Lung (tissue), 12 donors: ENCODE results near the gene APOLD1. TPM values are rescaled to one million over a fixed set of nuclear protein-coding genes. Genes with fewer than 3 reads are reported as not detected.

ENCODE experiments used
- ATAC-seq: fragments of 200-7000 bp; cut with Tn5 transposase; one replicate; pipeline ENCODE4 v1.9.1; 2020; ENCODE audit warnings: moderate number of reproducible peaks; ENCODE audit not compliant: insufficient read depth, low FRiP score
- DNase-seq, 3 donors: peaks; one replicate each; pipeline ENCODE4 v3.0.0-alpha.2; 2013 to 2017
- H3K27ac ChIP-seq, 2 donors: one replicate each; pipeline ENCODE4 v1.5.1; 2013; ENCODE audit warnings: mild to moderate bottlenecking in 2 of 2, moderate library complexity in 2 of 2, control low read depth in 1 of 2, inconsistent platforms in 1 of 2, low read depth in 1 of 2, low read length in 1 of 2
- H3K27me3 ChIP-seq, 3 donors: one replicate each; pipeline ENCODE4 v1.5.1; 2013; ENCODE audit warnings: low read length in 2 of 3; ENCODE audit not compliant: control insufficient read depth in 3 of 3, insufficient read depth in 3 of 3
- H3K36me3 ChIP-seq, 4 donors: one replicate each; pipeline ENCODE4 v1.5.1; 2013; ENCODE audit warnings: low read length in 4 of 4, mild to moderate bottlenecking in 1 of 4, moderate library complexity in 1 of 4; ENCODE audit not compliant: control insufficient read depth in 4 of 4, insufficient read depth in 4 of 4
- H3K4me1 ChIP-seq, 5 donors: one replicate each; pipeline ENCODE4 v1.5.1; 2013; ENCODE audit warnings: low read length in 5 of 5, mild to moderate bottlenecking in 2 of 5, moderate library complexity in 1 of 5; ENCODE audit not compliant: control insufficient read depth in 5 of 5, insufficient read depth in 5 of 5
- H3K4me3 ChIP-seq: one replicate; pipeline ENCODE4 v1.5.1; 2013; ENCODE audit warnings: mild to moderate bottlenecking, control low read depth, moderate library complexity
- H3K9ac ChIP-seq, 2 donors: one replicate each; pipeline ENCODE4 v1.5.1; 2013; ENCODE audit warnings: low read length in 2 of 2, control low read depth in 1 of 2; ENCODE audit not compliant: insufficient read depth in 1 of 2
- H3K9me3 ChIP-seq, 4 donors: one replicate each; pipeline ENCODE4 v1.5.1; 2013; ENCODE audit warnings: low read length in 3 of 4, mild to moderate bottlenecking in 1 of 4, moderate library complexity in 1 of 4; ENCODE audit not compliant: control insufficient read depth in 4 of 4, insufficient read depth in 3 of 4
- WGBS, 2 donors: extraction: QIAGEN DNeasy Blood & Tissue Kit; methylation state at CpG; one replicate each; pipeline ENCODE4 v1.1.7; 2013; 5-methylcytosine and 5-hydroxymethylcytosine counted together
- polyA plus RNA-seq, 2 donors: library from polyadenylated mRNA; stranded (reverse); fragments of 200-250 nt; gene quantifications; one replicate each; pipeline ENCODE4 v1.2.1, GENCODE V29; 2013
- total RNA-seq, 2 donors: library from RNA; depleted of rRNA in 1 of 2; stranded (reverse); fragments of >200 nt in 1 of 2; gene quantifications; one replicate each; pipeline ENCODE4 v1.2.1, GENCODE V29; 2014 to 2021
- TF ChIP-seq, protein P1 (sequence below): IDR thresholded peaks from 2 replicates; pipeline ENCODE4 v1.5.1; 2012; ENCODE audit warnings: mild to moderate bottlenecking; ENCODE audit errors: control extremely low read depth, extremely low read depth
- donor health status: control.
- donor health status: control.
- donor health status: Bipolar disorder and iron deficiency.
- donor health status: healthy.
- donor health status: DM: yes; HTN: yes; CAD: no.

APOLD1 gene
- total and polyA plus RNA-seq, 4 donors: 3.1 to 22.9 (median 20.8) TPM

DNA sequence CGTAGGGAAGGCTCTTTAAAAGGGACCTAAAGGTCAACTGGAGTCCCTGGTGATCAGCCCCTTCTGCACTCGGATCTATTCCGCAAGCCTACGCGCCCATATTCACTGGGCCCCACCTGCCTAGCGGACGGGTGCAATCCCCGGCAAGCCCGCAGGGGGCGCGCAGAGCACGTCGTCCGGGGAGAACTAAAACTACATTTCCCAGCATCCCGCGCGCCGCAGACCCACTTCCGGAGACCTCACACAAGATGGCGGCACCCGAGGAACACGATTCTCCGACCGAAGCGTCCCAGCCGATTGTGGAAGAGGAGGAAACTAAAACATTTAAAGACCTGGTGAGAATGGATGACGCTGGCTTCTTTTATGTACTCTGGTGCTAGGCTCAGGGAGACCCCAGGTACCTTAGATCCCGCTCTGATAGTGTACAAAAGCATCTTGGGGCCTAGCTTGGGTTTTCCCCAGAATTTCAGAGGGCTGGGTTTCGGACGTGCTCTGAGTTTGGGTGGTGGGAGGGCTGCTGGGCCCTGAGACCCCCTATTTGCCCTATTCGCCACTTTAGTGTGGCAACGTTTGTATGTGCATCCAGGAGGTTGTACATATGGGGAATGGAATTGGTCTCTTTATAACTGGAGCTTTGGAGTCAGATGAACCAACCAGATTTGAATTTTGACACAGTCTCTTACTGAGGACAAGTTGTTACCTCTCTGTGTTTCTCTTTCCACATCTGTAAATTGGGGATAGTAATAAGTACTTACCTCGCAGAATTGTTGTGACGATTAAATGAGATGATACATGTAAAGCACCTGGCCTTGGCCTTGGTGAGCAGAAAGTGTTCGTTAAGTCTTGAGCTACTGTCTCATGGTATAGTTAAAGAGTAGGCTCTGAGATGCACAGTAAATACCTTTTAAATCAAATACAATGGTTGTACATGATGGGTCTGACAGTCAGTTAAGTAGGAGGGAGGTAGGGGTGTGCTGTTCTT is 28.0 kb downstream of the APOLD1 start, which contains the start of gene DDX47:
TSS of gene DDX47 (plus strand) at position 227 of the 982 bp plus-strand sequence. CDS start at position 249, 22 bp downstream.
- Histone ChIP-seq H3K36me3 (peaks cover 0 to 7% (median 3%) of the 10 kb centered on the region in 4 donors), H3K27me3 (no peaks in the 10 kb centered on the region), H3K4me3 (peak within 1 kb of the TSS; percentile 95), H3K9me3 (no peaks in the 10 kb centered on the region), H3K9ac (peak within 1 kb of the TSS; percentile 97 to 99), H3K27ac (peak within 1 kb of the TSS; percentile 22 to 73), H3K4me1 (peaks cover 0 to 24% (median 8%) of the 10 kb centered on the region in 5 donors)
- peak; percentile 97 for ATAC-seq
- WGBS, 2 donors: 3% methylated on average over 35 of the region's 35 CpGs
- peak; percentile 95 for DNase-seq
- TF ChIP-seq, protein P1, sequence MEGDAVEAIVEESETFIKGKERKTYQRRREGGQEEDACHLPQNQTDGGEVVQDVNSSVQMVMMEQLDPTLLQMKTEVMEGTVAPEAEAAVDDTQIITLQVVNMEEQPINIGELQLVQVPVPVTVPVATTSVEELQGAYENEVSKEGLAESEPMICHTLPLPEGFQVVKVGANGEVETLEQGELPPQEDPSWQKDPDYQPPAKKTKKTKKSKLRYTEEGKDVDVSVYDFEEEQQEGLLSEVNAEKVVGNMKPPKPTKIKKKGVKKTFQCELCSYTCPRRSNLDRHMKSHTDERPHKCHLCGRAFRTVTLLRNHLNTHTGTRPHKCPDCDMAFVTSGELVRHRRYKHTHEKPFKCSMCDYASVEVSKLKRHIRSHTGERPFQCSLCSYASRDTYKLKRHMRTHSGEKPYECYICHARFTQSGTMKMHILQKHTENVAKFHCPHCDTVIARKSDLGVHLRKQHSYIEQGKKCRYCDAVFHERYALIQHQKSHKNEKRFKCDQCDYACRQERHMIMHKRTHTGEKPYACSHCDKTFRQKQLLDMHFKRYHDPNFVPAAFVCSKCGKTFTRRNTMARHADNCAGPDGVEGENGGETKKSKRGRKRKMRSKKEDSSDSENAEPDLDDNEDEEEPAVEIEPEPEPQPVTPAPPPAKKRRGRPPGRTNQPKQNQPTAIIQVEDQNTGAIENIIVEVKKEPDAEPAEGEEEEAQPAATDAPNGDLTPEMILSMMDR: peak; percentile 96

DNA sequence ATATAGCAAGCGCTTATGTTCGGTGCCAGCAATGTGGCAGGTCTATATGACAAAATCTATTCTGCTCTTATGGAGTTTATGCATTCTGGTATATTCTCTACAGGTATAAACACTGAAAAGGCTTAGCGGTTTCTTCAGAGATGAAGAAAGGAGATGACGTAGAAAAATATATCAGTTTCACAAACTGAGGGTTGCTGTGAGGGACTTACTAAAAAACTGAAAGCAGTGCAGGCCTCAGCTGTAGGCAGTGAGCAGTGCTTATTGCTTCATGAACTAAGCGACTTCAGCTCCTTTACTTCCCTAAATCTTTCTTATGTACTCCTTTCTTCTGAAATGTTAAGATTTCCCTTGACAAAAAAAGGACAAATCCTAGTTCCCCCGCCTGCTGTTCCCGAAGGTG is 32.2 kb downstream of the APOLD1 start:
- no peak overlapping the region for H3K4me3 ChIP-seq
- 52 to 85% methylated on average over 7 of the region's 7 CpGs for WGBS, 2 donors
- H3K9me3 ChIP-seq: no peaks in the 10 kb centered on the region
- no peak overlapping the region for H3K9ac ChIP-seq
- H3K4me1 ChIP-seq: peaks cover 0 to 30% (median 8%) of the 10 kb centered on the region in 5 donors
- DNase-seq (no peak), ATAC-seq (no peak)
- H3K27ac ChIP-seq: no peak overlapping the region
- H3K27me3 ChIP-seq: no peaks in the 10 kb centered on the region
- TF ChIP-seq, protein P1: no peak
- peaks cover 1 to 26% (median 16%) of the 10 kb centered on the region in 4 donors for H3K36me3 ChIP-seq

DNA sequence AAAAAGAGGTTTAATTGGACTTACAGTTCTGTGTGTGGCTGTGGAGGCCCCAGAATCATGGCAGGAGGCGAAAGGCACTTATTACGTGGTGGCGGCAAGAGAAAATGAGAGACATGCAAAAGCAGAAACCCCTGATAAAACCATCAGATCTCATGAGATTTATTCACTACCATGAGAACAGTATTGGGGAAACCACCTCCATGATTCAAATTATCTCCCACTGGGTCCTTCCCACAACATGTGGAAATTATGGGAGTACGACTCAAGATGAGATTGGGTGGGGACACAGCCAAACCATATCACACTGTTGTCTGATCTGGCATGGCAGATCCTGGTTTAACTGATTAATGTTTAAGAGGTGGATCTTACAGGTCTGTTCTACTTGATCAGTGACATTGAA is 33.2 kb downstream of the APOLD1 start:
- H3K36me3 ChIP-seq: peaks cover 7 to 37% (median 25%) of the 10 kb centered on the region in 4 donors
- H3K9me3 ChIP-seq: no peaks in the 10 kb centered on the region
- no peak overlapping the region for H3K27ac ChIP-seq
- H3K27me3 ChIP-seq: no peaks in the 10 kb centered on the region
- no peak overlapping the region for H3K9ac ChIP-seq
- TF ChIP-seq, protein P1: no peak
- DNase-seq: no peak
- H3K4me3 ChIP-seq: no peak overlapping the region
- WGBS, 2 donors: 96% methylated on average over 4 of the region's 4 CpGs
- no peak for ATAC-seq
- peaks cover 0 to 30% (median 8%) of the 10 kb centered on the region in 5 donors for H3K4me1 ChIP-seq
